ENCODE results near the gene CTSD.
A peak's percentile ranks its signal among the peaks of the same experiment; 100 is the strongest.

Gene CTSD

DNA sequence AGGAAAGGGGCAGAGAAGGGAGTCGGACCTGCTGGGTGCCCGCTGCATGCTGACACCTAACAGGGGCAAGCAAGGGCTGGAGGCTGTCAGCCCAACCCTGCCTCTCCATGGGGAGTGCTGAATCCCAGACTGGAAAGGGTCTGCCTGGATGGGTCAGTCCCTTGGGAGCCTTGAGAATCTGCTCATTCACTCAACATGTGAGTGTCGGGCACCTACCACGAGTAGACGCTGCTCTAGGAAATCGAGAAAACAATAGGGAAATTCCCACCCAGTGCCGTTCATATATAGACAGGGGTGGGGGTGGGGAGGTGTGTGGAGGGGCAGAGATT lies 4.4 kb upstream of the CTSD start:
- no peak for DNase-seq

DNA sequence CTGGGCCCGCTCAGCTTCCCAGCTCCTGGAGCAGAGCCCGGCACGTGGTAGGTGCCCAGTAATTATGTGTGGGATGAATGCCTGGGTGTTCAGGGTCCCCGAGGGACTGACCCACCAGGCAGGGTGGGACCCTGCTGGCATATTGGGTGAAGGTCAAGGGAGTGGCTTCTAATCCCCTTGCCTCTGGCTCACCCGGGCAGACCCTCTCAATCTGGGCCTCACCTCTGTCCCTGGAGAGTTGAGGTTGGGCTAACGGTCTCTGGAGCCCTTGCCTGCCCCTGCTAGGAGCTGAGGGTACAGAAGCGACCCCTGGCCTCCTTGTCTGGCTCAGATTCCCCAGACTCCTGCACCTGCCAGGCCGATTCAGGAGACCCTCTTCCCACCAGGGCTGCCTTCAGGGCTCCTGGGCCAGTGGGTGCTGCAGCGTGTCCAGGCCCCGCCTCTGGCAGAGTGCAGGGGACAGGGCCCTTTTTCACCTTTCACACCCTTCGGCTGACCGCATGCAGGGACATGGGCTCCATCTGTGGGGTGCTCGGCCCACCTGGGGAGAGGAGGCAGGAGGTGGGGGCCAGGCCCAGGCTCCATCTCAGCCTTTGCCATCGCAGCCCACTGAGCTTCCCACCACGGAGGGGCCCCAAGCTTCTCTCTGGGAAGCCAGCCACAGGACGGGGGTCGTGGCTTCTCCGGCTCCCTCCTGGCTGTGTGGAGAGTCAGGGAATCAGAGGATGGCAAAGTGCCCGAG lies 3.8 kb upstream of the CTSD start:
- no peak for DNase-seq

DNA sequence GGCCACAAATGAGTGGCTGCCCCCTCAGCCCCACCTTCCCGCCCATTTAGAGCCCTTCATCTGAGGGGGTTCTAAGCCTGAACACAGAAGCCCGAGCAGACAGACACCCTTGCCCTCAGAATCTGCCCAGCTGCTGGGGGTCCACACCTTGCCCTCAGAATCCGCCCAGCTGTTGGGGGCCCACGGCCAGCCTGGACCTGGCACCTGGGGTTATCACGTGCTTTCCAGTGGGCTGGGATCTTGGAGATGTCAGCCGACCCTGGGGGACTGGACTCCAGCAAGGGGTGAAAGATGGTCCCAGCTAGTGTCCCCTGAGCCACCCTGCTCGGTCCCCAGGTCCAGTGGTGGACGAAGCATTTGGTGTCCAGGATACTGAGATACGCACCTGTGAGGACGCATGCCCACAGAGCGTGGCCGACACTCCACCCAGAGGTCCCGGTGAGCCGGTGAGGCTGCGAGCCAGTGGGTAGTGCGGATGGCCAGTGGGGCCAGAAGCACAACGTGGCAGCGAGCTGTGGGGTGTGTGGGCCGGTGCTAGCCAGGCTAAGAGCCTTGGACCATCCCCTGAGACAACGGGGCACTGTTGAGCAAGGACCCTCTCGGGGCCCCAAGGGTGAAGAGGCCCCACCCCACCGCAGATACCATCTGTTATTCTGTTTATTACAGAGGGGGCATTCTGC lies 3.1 kb upstream of the CTSD start:
- DNase-seq, result no peak

DNA sequence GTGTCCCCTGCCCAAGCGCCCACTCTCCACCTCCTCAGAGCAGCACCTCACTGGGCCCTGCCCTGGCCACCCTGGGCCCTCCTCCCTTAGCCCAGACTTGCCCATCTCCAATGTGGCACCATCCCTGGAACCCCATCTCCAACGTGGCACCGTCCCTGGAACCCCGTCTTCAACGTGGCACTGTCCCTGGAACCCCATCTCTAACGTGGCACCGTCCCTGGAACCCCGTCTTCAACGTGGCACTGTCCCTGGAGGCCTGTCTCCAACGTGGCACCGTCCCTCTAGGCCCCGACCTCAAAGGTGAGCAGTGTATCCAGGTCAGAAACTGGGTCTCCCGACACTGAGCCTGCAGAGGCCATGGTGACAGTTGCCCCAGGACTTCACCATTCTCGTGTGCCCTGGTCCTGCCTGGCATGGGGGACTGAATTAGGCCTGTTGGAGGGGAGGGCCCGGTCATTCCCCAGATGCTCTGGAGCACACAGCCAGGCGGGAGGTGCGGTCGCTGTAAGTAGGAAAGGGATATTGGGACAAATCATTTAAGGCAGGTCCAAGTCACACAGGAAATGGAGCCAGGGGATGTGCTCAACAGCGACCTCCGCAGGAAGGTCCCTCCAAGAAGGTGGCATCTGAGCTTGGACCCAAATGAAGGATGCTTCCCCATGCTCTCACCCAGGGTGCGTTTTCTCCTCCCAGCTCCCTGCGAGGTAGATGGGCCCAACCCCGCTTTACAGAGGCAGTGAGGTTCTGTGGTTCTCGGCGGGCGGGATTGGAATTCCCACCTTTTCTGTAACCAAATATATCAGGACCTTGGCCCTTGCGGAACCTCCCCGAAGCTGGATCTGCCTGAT lies 2.4 kb upstream of the CTSD start:
- no peak for DNase-seq

DNA sequence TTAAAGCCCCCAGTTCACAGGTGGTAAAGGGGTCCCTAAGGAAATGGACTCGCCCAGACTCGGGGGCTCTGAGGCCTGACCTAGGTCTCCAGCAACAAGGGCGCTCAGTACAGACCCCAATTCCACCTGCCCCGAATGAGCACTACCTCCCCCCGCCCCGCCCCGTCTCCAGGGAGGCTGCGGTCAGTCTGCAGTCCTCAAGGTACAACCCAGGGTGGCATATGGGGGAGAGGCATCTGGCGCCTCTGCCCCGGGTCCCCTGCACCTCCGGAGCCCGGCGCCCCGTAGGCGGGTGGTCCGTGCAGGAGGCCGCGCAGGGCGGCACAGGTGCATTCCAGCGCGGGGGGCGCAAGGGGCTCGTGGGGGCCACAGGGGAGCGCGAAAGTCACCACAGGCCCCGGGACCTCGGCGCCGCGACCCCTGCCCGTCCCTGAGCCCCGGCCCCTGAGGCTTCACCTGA lies 361 bp downstream of the CTSD start:
- no peak for DNase-seq

DNA sequence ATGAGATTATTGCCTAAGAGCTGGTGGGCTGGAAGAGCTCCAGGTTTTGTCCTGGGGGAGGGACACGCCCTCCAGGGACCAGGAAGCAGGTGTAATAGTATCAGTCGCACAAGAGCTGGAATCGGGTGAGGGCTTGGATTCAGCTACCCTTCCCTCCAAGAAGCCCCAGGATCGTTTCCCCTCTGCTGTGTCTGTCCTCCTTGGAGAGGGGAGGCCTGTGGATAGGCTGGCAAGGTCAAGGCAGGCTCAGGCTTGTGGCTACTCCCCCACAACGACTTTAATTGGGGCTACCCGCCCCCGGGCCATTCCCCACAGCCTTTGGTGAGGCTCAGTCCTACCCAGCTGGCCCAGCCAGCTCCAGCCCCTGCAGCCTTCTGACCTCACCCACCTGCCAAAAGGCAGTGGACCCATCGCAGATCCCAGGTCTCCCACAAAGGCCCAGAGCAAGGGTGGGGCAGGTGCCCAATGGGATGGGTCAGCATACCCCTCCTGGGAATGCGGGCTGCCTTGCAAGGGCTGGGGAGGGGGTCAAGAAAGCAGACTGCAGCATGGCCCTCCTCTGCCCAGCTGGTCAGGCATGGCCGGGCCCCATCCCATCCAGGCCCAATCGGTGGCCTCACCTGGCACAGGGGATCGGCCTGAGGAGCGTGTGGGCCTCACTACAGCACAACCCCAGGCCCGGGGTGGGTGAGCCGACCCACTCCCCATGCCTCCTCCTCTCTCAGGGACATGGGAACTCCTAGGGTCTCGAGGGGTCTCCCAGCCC lies 1.0 kb downstream of the CTSD start:
- DNase-seq, result no peak

DNA sequence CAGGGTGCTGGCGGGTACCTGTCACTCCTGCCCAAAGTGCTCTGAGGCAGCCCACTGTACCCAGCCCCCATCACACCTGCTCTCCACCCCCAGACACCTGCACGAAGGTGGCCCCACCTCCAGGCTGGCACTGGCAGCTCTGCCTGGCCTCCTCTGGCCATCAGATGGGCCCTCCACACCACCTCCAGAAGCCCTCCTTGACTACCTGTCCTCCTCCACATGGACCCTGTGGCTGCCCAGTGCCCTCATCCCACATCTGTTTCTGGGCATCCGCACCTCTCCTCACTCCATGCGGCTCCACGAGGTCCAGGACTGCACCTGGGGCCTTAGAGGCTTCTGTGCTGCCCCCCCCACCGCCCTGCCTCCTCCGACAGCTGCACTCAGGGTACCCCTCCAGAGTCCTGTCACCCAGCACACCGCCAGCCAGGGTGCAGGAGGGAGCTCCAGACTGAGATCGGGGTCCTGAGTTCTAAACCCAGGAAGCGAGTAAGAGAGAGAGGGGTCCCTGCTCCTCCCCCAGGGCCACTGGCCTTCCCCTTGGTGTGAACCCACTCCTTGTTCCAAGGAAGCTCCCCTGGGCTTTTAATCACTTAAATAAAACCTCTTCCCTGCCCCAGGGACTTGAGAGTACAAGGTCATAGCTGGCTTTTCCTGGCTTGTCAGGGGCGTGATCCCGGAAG lies 1.7 kb downstream of the CTSD start:
- no peak for DNase-seq

DNA sequence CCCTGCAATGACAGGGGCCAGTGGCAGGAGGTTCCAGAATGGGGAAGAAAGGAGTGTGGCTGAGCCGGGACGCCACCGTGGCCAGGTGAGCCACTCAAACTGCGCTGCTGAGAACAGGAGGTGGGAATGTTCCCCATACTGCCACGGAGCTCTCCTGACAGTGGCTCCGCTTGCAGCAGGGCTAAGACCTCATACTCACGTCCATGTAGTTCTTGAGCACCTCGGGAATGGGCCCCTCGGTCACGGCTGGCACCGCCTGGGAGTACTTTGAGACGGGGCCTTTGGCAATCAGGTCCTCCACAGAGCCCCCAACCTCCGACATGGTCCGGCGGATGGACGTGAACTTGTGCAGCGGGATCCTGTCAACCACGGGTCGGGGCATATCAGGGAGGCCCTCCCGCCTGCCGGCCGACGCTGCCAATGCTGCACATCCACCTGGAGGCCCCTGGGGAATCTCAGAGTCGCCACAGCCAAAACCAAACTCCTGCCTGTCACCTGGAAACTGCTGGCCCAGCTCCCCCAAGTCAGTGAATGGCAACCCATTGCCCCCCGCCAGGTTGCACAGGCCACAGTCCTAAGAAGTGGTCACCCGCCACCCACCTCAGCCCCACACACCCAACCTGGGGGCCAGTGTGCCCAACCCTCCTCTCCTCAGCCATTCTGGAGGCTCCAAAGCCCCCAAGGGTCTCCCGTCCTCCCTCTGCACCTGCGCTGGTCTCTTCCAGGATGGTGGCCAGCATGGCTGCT lies 2.4 kb downstream of the CTSD start:
- DNase-seq, result no peak

DNA sequence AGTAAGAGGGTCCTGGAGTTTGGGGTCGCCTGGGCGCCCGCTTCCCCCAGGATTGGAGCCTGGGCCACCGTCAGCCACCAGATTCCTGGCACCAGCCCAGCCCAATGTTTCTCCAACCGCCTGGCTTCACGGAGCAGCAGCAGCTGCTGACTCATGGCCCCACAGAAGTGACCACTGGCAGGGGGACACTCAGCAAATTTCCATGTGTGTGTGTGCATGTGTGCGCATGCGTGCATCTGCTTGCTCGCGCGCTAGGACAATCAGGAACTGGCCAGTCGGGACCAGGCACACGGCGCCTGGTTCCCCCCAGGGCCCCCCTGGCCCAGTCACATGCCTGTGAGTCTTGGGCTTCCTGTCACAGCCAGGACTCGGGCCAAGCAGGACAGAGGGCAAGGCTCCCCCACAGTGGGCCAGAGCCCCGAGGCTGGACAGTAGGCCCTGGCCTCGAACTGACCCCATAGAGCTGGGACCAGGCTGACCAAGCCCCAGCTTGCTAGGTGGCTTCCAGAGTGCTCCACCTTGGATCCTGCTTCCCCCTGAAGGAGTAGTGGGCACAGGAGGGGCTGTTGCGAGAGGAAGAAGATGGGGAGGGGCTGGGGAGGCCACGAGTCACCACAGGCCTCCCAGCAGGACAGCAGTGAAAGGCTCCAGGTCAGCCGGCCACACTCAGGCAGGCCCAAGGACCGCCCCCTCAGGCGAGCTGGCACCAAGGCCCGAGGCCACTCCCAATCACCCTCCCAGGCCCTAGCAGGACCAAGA lies 3.2 kb downstream of the CTSD start:
- no peak for DNase-seq

DNA sequence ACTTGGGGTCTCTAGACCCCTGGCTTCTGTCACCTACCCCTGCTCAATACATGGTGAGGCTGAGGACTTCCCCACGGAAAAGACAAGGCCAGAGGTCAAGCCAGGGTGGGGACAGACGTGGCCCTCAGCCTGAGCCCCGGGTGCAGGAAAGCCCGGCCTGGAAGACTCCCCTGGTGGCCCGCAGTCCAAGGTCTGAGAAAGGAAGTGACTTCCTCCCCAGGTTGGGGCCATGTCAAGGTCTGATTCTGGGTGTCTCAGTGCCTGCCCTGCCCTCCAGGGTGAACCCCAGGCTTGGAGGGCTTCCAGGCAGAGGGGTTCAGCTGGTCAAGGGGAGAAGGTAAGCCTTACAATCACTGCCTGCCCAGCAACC lies 3.9 kb downstream of the CTSD start:
- no peak for DNase-seq

DNA sequence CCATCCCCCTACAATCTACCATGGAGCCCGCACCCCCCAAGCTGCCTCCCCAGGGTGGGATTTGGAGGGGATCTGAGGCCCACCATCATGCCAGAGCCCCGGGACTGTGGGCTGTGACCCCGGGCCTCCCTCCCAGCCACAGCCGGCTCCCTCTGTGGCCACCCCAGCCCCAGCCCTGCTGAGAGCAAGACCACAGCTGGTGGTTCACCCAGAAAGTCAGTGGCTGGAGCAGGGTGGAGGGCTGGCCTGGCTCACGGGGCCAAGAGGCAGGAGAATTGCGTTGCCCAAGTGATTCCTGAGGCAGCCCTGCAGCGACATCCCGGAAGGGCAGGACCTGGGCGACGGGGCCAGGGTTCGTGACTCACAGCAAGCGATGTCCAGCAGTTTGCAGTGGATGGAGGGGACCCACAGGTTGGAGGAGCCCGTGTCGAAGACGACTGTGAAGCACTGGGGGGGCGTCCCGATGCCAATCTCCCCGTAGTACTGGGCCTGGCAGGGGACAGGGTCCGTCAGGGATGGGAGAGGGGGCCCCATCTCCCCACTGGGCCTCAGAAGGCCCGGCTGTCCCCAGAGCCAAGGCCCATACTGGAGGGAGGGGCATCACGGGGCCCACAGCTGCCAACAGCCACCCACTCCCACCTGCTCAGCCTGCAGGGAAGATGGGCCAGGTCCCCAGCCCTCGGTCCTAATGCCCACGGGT lies 4.4 kb downstream of the CTSD start:
- no peak for DNase-seq

DNA sequence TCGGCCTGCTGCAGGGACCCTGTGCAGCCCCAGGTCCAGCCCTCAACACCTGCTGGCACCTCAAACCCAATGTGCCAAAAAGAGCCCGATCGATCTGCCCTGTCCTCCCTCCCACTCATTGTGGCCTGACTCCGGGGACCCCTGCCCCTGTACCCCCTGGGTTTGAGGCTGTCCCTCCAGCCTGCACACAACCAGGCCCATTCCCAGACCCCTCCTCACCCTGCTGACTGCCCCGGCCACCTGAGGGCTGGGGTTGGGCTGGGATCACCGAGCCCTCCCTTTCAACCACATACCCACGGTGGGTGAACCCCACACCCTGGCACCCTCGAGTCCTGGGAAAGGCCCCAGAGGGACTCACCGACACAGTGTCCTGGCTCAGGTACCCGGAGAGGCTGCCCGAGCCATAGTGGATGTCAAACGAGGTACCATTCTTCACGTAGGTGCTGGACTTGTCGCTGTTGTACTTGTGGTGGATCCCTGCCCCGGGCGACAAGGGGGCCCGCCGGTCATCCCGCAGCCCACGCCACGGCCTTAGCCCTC lies 5.0 kb downstream of the CTSD start:
- DNase-seq, result no peak

DNA sequence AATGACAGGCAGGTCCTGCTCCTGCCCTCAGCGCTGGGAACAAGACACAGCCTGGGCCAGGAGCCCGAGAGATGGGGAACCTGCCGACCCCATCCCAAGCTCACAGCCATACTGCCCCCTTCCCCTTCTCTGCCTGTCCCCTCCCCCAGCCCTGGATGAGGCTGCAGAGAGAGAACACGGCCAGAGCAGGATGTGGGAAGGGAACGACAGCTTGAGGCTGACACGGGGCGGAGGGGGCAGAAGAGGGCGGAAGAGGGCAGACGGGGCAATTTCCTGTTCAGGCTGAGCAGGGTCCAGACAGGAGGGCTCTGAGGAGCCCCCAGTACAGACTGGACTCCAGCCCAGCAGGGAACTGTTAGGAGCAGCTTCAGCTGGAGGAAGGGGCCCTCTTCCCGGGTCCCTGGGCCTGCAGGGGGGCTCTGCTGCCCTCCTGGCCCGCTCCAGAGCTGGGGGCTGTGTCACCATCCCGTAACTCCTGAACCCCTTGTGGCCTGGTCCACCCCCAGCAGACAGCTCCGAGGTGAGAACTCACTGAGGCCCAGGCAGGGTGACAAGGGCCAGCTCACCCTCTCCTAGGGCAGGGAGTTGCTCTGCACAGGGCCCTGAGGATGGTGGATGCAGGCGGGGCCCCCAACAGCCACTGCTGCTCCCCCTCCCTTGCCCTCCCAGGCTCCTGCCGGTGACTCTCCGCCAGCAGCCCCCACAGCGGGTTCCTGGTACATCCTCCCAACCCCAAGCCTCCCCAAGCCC lies 5.7 kb downstream of the CTSD start:
- DNase-seq, result peak; percentile 54

DNA sequence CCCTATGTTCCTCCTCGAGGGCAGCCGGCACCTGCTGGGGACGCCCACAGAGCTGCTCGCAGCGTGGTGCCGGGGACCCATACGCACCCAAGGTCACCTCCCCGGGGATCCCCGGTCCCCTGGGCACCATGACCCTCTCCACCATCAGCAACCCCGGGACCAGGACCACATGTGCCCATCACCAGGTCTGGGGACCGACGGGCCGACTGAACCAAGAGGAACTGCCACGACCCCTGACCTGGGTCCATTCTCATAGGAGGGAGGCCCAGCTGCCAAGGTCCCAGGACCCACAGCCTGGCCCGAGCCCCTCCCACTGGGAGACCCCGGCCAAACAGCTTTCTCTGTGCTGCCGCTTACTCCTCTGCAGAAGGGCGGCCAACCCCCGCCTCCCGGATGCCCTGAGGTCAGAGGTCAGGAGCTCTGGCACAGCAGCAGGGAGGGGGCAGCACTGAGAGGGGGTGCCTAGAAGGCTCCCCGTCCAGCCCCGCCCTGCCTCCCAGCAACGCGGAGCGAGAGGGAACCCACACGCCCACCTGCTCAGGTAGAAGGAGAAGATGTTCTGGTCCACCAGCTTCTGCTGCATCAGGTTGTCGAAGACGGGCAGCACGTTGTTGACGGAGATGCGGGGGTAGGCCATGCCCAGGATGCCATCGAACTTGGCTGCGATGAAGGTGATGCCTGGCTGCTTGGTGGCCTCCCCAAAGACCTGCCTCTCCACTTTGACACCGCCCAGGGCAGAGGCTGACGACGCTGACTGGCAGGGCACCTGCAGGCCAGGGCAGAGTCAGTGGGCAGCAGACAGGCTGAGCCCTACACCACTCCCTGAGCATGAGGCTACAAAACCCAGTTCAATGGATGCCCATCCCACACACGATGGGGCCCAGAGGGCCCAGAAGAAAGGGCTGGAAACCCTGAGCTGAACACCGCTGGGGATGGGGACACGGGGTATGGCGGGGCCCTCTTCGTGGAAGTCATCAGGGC lies 6.6 kb downstream of the CTSD start:
- DNase-seq, result no peak

DNA sequence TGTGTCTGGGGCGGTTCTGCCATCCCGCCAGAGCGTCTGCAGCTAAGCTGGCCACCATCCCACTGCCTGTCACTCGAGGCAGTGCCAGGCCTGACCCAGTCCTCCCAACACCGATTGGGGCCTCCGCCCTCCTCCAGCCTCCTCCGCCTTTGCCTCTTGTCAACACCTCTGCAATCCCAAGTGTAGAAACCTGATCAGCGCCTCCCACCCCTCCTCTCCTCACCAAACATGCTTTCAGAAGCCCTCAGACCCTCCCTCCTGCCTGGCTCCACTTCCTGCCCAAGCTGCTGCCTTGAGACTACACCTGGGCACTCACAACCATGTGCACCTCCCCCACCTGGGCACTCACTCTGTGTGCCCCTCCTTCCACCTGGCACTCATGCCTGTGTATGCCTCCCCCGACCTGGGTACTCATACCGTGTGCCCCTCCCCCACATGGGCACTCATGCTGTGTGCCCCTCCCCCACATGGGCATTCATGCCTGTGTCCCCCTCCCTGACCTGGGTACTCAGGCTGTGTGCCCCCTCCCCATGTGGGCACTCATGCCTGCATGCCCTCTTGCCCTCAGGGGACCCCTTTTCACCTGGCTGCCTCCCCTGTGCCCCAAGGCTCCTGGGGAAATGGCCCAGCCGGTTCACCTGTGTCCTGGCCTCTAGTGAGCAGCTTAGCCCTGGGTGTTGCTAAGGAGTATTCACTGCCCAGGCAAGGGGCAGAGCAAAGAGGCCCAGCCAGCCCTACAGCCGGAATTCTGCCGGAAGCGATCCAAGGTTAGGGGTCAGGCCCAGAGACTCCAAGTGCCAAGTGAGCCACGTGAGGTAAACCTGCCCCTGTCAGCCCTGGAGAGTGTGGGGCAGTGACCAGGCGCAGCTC lies 7.8 kb downstream of the CTSD start:
- no peak for DNase-seq

DNA sequence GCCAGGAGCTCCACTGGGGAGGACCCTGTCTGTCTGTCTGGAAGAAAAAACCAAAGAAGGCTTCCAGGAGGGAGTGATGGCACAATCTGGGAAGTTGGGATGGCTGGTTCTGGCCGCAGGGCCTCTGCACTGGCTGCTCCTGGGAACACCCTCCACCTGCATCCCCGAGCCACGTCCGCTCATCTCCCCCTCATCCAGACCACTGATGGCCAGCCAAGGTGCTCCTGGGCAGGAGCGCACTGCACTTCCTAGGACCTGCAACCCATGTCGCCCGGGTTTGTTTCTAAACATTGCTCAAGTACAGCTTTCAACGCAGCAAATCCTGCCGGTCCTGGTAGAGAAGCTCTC lies 8.4 kb downstream of the CTSD start:
- no peak for DNase-seq

Measured in CD4-positive, alpha-beta T cell treated with Interleukin-10 for 1 hour (primary cell).